Liver (tissue), 3 donors: ENCODE measurements around the gene HTN1.
"Not testable (repeated sequence)": the region's sequence is repeated elsewhere in the genome, so short reads cannot be mapped to it uniquely, and the experiment has no call there.

Experiments used
- GABPA ChIP-seq, 2 donors: IDR thresholded peaks in 1 of 2; conservative IDR thresholded peaks in 1 of 2; 2 replicates each; pipeline ENCODE4 v1.6.1; 2016; ENCODE audit warnings: antibody characterized with exemption in 2 of 2, mild to moderate bottlenecking in 1 of 2, moderate library complexity in 1 of 2
- HNF4A ChIP-seq, 2 donors: conservative IDR thresholded peaks; 2 replicates each; pipeline ENCODE4 v1.6.1; 2016; ENCODE audit warnings: antibody characterized with exemption in 2 of 2, mild to moderate bottlenecking in 2 of 2
- JUND ChIP-seq, 2 donors: IDR thresholded peaks; 2 replicates each; pipeline ENCODE4 v1.6.1; 2016; ENCODE audit warnings: antibody characterized with exemption in 2 of 2
- RAD21 ChIP-seq, 2 donors: IDR thresholded peaks; 2 replicates each; pipeline ENCODE4 v1.6.1; 2016; ENCODE audit warnings: antibody characterized with exemption in 2 of 2, mild to moderate bottlenecking in 2 of 2
- RXRA ChIP-seq, 2 donors: IDR thresholded peaks; 2 replicates each; pipeline ENCODE4 v1.6.1; 2017 to 2018; ENCODE audit warnings: antibody characterized with exemption in 2 of 2, mild to moderate bottlenecking in 1 of 2
- SP1 ChIP-seq: IDR thresholded peaks from 2 replicates; pipeline ENCODE4 v1.6.1; 2018; ENCODE audit warnings: antibody characterized with exemption, mild to moderate bottlenecking
- TAF1 ChIP-seq: conservative IDR thresholded peaks from 2 replicates; pipeline ENCODE4 v1.6.1; 2016; ENCODE audit warnings: antibody characterized with exemption, mild to moderate bottlenecking
- YY1 ChIP-seq: IDR thresholded peaks from 2 replicates; pipeline ENCODE4 v1.6.1; 2016; ENCODE audit warnings: antibody characterized with exemption, mild to moderate bottlenecking
- ZBTB33 ChIP-seq: IDR thresholded peaks from 2 replicates; pipeline ENCODE4 v1.6.1; 2016; ENCODE audit warnings: antibody characterized with exemption
- TF ChIP-seq, protein P1 (sequence below): fragments of 150-350 bp; IDR thresholded peaks from 2 replicates; pipeline ENCODE4 v1.5.1; 2017; ENCODE audit warnings: improper control_type of control experiment, low read depth, low read length; ENCODE audit not compliant: missing input control
- TF ChIP-seq, protein P2 (sequence below): IDR thresholded peaks from 2 replicates; pipeline ENCODE4 v1.6.1; 2016; ENCODE audit warnings: antibody characterized with exemption
- TF ChIP-seq, protein P3 (sequence below): IDR thresholded peaks from 2 replicates; pipeline ENCODE4 v1.6.1; 2016; ENCODE audit warnings: antibody characterized with exemption
- TF ChIP-seq, protein P4 (sequence below): IDR thresholded peaks from 2 replicates; pipeline ENCODE4 v1.6.1; 2016; ENCODE audit warnings: antibody characterized with exemption, mild to moderate bottlenecking
- donor health status: healthy.
- donor health status: healthy.

GRCh38 chr4:70019006-70019405 is 31.2 kb upstream of the HTN1 start:
- TF ChIP-seq, protein P1, sequence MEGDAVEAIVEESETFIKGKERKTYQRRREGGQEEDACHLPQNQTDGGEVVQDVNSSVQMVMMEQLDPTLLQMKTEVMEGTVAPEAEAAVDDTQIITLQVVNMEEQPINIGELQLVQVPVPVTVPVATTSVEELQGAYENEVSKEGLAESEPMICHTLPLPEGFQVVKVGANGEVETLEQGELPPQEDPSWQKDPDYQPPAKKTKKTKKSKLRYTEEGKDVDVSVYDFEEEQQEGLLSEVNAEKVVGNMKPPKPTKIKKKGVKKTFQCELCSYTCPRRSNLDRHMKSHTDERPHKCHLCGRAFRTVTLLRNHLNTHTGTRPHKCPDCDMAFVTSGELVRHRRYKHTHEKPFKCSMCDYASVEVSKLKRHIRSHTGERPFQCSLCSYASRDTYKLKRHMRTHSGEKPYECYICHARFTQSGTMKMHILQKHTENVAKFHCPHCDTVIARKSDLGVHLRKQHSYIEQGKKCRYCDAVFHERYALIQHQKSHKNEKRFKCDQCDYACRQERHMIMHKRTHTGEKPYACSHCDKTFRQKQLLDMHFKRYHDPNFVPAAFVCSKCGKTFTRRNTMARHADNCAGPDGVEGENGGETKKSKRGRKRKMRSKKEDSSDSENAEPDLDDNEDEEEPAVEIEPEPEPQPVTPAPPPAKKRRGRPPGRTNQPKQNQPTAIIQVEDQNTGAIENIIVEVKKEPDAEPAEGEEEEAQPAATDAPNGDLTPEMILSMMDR, result not testable (repeated sequence)
- TF ChIP-seq TAF1; SP1; RAD21 (IDR thresholded peaks at IDR 0.05); JUND (IDR thresholded peaks at IDR 0.05); RXRA (IDR thresholded peaks at IDR 0.05); YY1; GABPA (IDR thresholded peaks at IDR 0.05 in 1 of 2, conservative IDR thresholded peaks at IDR 0.05 in 1 of 2); ZBTB33; HNF4A (conservative IDR thresholded peaks at IDR 0.05): not testable (repeated sequence)
- TF ChIP-seq, protein P2, sequence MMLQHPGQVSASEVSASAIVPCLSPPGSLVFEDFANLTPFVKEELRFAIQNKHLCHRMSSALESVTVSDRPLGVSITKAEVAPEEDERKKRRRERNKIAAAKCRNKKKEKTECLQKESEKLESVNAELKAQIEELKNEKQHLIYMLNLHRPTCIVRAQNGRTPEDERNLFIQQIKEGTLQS, result not testable (repeated sequence)
- TF ChIP-seq, protein P3, sequence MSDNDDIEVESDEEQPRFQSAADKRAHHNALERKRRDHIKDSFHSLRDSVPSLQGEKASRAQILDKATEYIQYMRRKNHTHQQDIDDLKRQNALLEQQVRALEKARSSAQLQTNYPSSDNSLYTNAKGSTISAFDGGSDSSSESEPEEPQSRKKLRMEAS, result not testable (repeated sequence)
- TF ChIP-seq, protein P4, sequence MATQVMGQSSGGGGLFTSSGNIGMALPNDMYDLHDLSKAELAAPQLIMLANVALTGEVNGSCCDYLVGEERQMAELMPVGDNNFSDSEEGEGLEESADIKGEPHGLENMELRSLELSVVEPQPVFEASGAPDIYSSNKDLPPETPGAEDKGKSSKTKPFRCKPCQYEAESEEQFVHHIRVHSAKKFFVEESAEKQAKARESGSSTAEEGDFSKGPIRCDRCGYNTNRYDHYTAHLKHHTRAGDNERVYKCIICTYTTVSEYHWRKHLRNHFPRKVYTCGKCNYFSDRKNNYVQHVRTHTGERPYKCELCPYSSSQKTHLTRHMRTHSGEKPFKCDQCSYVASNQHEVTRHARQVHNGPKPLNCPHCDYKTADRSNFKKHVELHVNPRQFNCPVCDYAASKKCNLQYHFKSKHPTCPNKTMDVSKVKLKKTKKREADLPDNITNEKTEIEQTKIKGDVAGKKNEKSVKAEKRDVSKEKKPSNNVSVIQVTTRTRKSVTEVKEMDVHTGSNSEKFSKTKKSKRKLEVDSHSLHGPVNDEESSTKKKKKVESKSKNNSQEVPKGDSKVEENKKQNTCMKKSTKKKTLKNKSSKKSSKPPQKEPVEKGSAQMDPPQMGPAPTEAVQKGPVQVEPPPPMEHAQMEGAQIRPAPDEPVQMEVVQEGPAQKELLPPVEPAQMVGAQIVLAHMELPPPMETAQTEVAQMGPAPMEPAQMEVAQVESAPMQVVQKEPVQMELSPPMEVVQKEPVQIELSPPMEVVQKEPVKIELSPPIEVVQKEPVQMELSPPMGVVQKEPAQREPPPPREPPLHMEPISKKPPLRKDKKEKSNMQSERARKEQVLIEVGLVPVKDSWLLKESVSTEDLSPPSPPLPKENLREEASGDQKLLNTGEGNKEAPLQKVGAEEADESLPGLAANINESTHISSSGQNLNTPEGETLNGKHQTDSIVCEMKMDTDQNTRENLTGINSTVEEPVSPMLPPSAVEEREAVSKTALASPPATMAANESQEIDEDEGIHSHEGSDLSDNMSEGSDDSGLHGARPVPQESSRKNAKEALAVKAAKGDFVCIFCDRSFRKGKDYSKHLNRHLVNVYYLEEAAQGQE, result not testable (repeated sequence)
